ENCODE results near the gene GLT6D1.

DNA sequence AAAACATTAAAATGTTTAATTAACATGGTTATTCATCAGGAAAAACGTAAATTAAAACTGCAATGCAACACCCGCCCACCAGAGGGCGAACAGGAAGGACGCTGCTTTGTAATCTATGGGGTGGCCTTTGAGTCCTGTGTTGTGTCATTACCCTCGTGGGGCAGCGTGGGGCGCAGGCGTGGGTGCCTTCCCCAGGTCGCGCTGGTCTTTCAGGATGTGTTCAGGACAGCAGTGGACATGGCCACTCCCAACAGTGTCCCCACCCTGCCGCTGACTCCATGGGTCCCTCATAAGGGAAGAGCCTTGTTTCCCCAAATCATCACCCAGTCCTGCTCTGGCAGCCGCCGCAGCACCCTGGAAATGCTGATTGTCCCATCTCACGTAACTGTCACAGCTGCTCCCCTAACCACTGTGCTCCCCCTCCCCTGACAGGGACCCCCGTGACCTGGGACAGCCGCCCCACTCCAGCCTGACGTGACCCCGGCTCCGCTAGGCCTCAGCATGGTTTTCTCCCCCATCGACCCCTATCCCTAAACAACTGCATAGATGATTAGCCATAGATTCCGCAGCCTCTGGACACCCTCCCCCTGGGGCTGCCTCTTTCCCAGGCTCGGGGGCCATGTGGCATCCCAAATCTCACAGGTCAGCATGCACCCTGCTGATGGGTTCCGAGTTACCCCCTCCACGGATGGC is 36.4 kb downstream of the GLT6D1 start:
- peak; percentile 40 to 75 (median 68) for TF ChIP-seq CTCF (IDR thresholded peaks at IDR 0.05 in 8 of 11, conservative IDR thresholded peaks at IDR 0.05 in 3 of 11)
- TF ChIP-seq POLR2A (IDR thresholded peaks at IDR 0.05) = no peak
- no peak for TF ChIP-seq POLR2AphosphoS5 (IDR thresholded peaks at IDR 0.05)

Data from spleen (tissue), 7 donors.